GM21360 (cell line): ENCODE data around the gene SPOCK1.
A peak's percentile ranks its signal among the peaks of the same experiment; 100 is the strongest.
"Not testable (repeated sequence)": the region's sequence is repeated elsewhere in the genome, so short reads cannot be mapped to it uniquely, and the experiment has no call there.

Experiments used
- ATAC-seq: cut with Tn5 transposase; IDR thresholded peaks from one replicate; pipeline ENCODE4 v1.9.1; 2021; ENCODE audit warnings: mild to moderate bottlenecking, moderate library complexity; ENCODE audit not compliant: unreplicated experiment

SPOCK1 gene

GRCh38 chr5:137233726-137234125 lies 265.4 kb downstream of the SPOCK1 start:
- ATAC-seq = no peak

- not testable (repeated sequence) for ATAC-seq
Measured at GRCh38 chr5:137233304-137233703, 265.8 kb downstream of the SPOCK1 start.

DNA sequence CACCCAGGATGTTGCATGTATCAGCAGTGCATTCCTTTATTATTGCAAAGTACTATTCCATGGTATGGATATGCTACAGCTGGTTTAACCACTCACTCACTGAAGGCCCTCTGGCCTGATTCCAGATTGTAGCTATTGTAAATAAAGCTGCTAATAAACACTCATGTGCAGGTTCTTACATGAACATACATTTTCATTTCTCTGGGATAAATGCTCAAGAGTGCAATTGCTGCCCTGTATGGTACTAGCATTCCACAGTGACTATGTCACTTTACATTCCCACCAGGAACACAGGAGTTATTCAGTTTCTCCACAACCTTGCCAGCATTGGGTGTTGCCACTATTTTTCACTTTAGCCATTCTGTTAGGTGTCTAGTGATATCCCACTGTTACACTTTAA lies 267.6 kb downstream of the SPOCK1 start:
- no peak for ATAC-seq

DNA sequence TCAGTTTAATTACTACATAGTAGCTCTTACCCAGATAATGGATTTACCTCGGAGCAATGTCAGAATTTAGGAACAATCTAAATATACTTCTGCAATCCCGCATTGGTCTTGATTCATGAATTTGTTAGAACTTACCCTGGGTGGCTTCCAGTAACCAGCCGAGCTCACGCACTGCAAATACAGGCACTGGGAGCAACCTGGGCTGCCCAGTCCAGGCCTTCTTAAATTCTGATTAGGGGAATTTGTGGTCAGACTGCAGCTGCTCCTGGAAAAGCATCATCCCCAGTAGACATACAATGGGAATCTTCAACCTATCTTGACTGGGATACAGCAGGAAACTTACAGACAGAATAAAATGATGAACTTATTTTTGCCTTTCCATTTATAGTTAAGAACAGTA lies 270.3 kb downstream of the SPOCK1 start:
- no peak for ATAC-seq

DNA sequence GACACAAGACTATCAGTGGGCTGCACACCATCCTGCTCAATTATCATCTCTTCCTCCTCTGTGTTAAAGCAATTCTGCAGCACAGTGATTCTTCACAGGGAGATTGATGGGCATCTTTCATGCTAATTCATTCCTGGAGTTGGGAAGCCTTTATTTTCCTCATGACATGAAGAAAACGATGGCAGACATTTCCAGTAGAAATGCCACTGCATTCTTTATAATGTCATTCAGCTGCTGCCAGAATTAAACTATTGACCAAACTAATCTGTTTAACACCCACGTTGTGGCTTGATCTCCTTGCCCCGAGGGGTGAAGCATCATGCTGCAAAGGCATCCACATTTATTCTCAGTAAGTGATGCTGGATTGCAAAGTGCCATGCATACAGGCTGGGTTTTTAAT lies 273.0 kb downstream of the SPOCK1 start:
- ATAC-seq = no peak

DNA sequence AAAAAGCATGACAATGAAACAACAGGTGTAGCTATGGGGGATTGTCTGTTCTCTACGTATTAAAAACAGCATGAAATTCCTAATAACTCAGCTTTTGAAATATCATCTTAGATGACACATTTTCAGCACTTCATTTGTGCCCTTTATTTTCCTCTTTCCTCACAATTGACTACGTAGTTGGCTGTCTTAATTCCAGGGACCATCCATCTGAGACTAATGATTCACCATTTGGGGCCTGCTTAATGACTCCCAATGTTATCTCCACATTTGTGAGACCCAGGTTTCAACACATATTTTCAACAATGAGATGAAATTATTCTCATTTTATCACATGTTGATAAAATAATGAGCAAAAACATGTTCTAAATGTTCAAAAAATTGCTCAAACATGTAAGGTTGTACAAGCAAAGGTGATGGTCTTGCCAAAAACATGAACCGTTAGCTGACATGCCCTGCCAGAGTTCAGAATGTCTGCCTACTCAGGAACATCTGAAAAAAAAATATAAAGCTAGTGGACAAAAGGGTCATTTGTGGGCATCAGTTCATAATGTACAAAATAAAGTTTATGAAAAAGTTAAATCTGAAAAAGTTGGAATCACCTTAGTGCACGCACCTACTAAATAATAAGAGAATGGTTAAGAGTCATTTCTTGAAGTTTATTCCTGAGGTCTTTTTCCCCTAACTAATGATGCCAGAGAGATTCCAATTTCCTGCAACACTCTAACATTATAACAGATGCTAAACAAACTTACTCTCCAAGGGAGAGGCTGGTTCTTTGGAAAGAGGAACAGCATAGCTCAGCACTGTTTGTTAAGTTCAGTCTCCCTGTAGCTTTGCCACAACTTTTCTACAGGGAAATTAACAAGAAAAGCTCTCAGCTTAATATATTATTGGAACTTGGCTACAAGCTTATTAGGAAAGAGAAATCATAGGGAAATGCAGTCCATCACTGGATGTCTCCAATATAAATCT lies 275.5 kb downstream of the SPOCK1 start:
- ATAC-seq = no peak

GRCh38 chr5:137221943-137222342 lies 277.2 kb downstream of the SPOCK1 start:
- no peak for ATAC-seq

DNA sequence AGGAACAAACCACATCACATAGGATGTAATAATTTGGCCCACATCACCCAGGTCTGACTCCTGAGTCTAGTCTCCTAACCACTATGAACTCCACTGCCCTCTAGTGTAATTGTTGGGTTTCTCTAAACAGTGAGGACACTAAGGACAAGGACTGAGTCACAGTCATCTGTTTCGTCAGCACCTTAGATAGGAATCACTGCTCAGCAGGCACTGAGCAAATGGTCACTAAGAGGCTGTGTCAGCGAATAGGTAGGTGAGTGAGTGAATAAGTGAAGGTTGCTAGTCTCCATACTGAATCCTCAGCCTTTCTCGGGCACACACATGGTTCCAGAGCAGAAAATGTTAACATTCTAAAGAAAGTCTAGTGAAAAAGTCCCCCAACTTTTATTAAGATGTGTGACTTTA lies 278.6 kb downstream of the SPOCK1 start:
- ATAC-seq = peak; percentile 81

GRCh38 chr5:137218896-137219295 lies 280.2 kb downstream of the SPOCK1 start:
- ATAC-seq = no peak

GRCh38 chr5:137218471-137218870 lies 280.7 kb downstream of the SPOCK1 start:
- ATAC-seq = no peak

GRCh38 chr5:137217599-137218200 lies 281.4 kb downstream of the SPOCK1 start:
- ATAC-seq = no peak

GRCh38 chr5:137216976-137217598 lies 282.0 kb downstream of the SPOCK1 start:
- ATAC-seq = no peak

DNA sequence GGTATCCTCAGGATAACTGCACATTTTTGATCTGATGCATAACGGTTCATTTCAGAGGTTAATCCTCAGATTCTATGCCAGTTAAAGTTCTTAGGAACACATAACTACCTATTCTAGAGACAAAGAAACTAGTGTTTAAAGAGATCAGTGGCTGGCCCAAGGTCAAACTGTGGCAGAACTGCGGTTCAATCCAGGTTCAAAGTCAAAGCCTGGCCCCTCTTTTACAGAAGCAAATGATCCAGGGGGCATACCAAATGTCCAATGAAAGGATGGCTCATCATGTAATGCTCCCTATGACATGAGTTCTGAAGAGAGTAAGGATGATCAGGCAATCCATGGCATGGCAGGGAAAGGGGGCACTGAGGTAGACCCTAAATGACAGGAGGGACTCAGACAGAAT lies 283.3 kb downstream of the SPOCK1 start:
- no peak for ATAC-seq

- no peak for ATAC-seq
Measured at GRCh38 chr5:137215261-137215660, 283.9 kb downstream of the SPOCK1 start.

DNA sequence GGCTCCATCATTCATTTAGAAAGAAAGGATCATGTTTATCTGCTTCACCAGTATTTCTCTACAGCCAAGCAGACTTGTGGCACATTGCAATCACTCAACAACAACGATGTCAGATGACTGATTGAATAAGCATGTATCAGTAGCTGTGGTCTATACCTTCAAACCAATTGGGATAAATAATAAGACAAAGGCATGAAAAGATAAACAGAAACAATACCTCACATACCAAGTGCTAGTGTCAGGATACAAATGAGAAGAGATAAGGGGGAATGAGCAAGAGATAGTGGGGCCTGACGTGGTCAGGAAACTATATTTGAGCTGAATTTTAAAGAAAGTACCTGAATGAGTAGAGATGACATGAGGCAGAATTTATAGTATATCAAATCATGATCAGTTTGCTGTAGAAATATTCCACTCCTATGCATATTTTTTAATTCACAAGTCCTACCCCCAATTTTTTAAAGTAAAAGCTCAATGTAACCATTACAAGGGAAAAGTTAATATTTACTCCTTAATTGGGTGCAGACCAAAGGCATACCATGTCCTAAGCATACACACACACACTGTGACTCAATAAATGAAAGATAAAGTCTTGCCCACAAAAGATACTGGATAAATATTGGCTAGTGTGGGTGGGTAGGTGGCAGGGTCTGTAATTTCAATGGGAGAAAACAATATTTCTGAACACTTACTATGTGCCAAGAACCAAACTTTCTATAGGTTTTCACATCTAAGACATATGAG lies 284.5 kb downstream of the SPOCK1 start:
- ATAC-seq = no peak

GRCh38 chr5:137212471-137212870 lies 286.7 kb downstream of the SPOCK1 start:
- ATAC-seq = no peak

GRCh38 chr5:137209232-137209809 lies 289.8 kb downstream of the SPOCK1 start:
- ATAC-seq = no peak

- no peak for ATAC-seq
Measured at GRCh38 chr5:137207023-137207760, 291.9 kb downstream of the SPOCK1 start.

DNA sequence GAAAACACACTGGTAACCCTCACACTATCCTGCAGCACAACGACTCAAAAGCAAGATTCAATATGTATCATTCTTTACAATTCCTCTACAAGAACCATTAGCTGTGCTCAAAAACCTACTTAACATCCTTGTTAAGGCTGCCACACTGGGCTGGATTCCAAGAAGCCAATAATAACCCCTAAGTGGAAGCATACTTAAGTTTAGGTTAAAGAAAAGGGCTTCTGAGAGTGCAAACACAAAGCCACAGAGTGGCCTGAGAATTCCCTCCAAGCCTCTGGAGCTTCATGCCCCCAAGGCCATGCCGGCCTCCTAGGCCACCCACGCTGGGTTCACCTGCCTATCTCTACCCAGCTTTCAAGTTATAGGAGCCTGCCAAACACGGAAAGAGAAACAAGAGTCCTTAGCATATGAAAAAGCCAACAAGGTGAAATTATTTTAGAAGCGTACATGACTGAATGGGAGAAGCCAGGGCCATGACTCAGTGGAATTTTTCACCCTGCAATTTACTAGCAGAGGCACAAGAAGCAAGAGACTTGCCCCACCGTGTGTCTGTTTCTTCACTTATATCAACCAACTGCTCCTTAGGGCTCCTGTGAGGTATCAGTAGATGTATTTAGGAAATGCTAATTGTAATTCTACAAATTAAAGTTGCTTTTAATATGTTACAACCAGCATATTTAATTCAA lies 293.0 kb downstream of the SPOCK1 start:
- ATAC-seq = no peak
